Measurements from ENCODE around the gene ASB12. TPM values are rescaled to one million over a fixed set of nuclear protein-coding genes. Genes with fewer than 3 reads are reported as not detected.
A peak's percentile ranks its signal among the peaks of the same experiment; 100 is the strongest.

Gene ASB12
- total and polyA plus RNA-seq, 10 of the 15 experiments (the other 5 are each of a cell fraction or from before 2014, with no cell fraction given) = 0.07 to 0.35 (median 0.14) TPM; not detected in 6

DNA sequence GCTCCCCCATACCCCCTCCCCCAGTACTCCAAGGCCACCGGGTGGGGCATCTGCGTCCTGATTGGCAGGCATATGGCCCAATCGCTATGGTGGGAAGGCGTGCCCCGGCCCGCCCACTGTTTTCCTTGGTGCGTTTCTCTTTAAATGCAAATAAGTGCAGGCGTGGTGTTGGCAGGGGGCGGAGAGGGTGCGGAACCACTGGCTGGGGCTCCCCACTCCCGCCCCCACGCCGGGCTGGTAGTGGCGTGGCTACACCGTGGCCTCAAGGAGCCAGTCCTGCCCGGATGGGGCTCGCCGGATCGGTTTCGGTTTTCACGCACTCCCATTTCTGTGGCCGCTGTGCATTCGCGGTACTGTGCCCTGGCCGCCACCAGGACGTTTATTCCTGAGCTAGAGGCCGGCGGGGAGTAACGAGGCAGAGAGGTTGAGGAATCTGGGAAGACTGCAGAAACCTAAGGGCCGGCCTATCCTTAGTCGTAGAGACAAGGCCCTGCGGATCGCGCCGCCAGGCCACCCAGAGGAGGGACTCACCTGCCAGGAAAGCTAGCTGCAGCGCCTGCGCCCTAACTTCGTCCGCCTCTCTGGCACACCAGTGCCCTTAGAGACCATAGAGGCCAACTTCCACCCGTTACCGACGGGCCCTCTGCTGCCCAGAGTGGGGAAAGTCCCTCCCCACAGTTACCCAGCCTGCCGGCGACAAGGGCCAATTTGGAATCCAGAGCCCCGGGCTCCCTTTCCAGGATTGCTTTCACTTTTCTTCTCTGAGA lies 24.5 kb downstream of the ASB12 start (continued):
- TF ChIP-seq NKRF (conservative IDR thresholded peaks at IDR 0.05) = peak; percentile 51
- 0 out of 2 replicates have a peak, but pooled peaks have one; percentile 49 for TF ChIP-seq GATAD2B (conservative IDR thresholded peaks at IDR 0.05; ENCODE audit: low read depth)
- peak; percentile 92 for TF ChIP-seq POLR2A (IDR thresholded peaks at IDR 0.05; ENCODE audit: low read depth, low read length)
- TF ChIP-seq ZNF384 (IDR thresholded peaks at IDR 0.05; ENCODE audit: borderline replicate concordance, low read depth, low read length) = no peak
- peak; percentile 73 for TF ChIP-seq IKZF1 (conservative IDR thresholded peaks at IDR 0.05)
- TF ChIP-seq PAX8 (IDR thresholded peaks at IDR 0.05) = no peak
- TF ChIP-seq YY1 (IDR thresholded peaks at IDR 0.05; ENCODE audit: low read depth, low read length) = no peak
- no peak for TF ChIP-seq E4F1 (IDR thresholded peaks at IDR 0.05; ENCODE audit: borderline replicate concordance, partially characterized antibody)
- TF ChIP-seq RB1 (IDR thresholded peaks at IDR 0.05; ENCODE audit: borderline replicate concordance) = no peak
- TF ChIP-seq SMAD5 (IDR thresholded peaks at IDR 0.05; ENCODE audit: low read depth) = no peak
- no peak for TF ChIP-seq ATF3 (IDR thresholded peaks at IDR 0.05; ENCODE audit: borderline replicate concordance, extremely low read depth, low read depth, low read length)
- no peak for TF ChIP-seq NFYA (IDR thresholded peaks at IDR 0.05; ENCODE audit: borderline replicate concordance, low read depth, low read length)
- TF ChIP-seq RCOR1 (conservative IDR thresholded peaks at IDR 0.05; ENCODE audit: low read depth, low read length) = no peak
- 0 out of 2 replicates have a peak, but pooled peaks have one; percentile 30 for TF ChIP-seq NBN (IDR thresholded peaks at IDR 0.05)
- TF ChIP-seq, protein P1, sequence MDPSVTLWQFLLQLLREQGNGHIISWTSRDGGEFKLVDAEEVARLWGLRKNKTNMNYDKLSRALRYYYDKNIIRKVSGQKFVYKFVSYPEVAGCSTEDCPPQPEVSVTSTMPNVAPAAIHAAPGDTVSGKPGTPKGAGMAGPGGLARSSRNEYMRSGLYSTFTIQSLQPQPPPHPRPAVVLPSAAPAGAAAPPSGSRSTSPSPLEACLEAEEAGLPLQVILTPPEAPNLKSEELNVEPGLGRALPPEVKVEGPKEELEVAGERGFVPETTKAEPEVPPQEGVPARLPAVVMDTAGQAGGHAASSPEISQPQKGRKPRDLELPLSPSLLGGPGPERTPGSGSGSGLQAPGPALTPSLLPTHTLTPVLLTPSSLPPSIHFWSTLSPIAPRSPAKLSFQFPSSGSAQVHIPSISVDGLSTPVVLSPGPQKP (IDR thresholded peaks at IDR 0.05; ENCODE audit: low read depth, low read length) = no peak
- no peak for TF ChIP-seq IRF4 (IDR thresholded peaks at IDR 0.05; ENCODE audit: low read depth, low read length)
- no peak for TF ChIP-seq STAT1 (conservative IDR thresholded peaks at IDR 0.05)
- no peak for TF ChIP-seq KDM1A (IDR thresholded peaks at IDR 0.05; ENCODE audit: borderline replicate concordance)
- TF ChIP-seq NFXL1 (IDR thresholded peaks at IDR 0.05; ENCODE audit: borderline replicate concordance) = no peak
- TF ChIP-seq MYC (IDR thresholded peaks at IDR 0.05; ENCODE audit: insufficient read depth, insufficient read length, insufficient replicate concordance, low read length, severe bottlenecking) = no peak
- TF ChIP-seq HDAC6 (IDR thresholded peaks at IDR 0.05; ENCODE audit: unreplicated experiment) = no peak
- TF ChIP-seq ZNF274 (IDR thresholded peaks at IDR 0.05; ENCODE audit: insufficient read depth, insufficient read length) = no peak
- no peak for TF ChIP-seq CEBPB (IDR thresholded peaks at IDR 0.05; ENCODE audit: borderline replicate concordance in 1 of 2, low read depth in 2 of 2, low read length in 2 of 2)
- TF ChIP-seq, protein P2, sequence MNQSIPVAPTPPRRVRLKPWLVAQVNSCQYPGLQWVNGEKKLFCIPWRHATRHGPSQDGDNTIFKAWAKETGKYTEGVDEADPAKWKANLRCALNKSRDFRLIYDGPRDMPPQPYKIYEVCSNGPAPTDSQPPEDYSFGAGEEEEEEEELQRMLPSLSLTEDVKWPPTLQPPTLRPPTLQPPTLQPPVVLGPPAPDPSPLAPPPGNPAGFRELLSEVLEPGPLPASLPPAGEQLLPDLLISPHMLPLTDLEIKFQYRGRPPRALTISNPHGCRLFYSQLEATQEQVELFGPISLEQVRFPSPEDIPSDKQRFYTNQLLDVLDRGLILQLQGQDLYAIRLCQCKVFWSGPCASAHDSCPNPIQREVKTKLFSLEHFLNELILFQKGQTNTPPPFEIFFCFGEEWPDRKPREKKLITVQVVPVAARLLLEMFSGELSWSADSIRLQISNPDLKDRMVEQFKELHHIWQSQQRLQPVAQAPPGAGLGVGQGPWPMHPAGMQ (IDR thresholded peaks at IDR 0.05; ENCODE audit: borderline replicate concordance) = no peak

Data from GM12878 (cell line).